ENCODE data around the gene FOSL1. TPM values are rescaled to one million over a fixed set of nuclear protein-coding genes. Genes with fewer than 3 reads are reported as not detected.

Gene FOSL1
- total RNA-seq, 6 donors from 2014 or later = 1.8 to 16.9 (median 8.2) TPM

DNA sequence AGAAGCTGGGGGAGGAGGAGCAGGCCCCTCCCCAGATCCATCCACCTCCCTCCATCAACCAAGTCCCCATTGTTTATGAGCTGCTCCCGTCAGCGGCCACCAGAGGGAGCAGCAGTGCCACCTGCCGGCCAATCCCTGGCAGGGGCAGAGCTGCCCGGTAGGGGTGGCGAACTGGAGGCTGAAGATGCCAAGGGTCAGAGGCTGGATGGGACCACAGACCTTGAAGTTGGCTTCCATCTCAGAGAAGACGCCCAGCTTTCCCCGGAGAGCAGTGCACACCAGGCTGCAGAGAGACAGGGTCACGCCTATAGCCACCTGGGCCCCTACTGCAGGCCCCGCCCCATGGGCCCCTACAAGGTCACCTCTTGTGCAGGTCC, 15.5 kb downstream of the FOSL1 start:
- Histone ChIP-seq H3K9me3 (no peaks in the 10 kb centered on the region), H3K27ac (peak overlapping the region in 2 of 4 donors; percentile 31 to 56), H3K27me3 (no peaks in the 10 kb centered on the region), H3K4me3 (no peak overlapping the region), H3K4me1 (peaks cover 20 to 35% (median 29%) of the 10 kb centered on the region in 4 donors), H3K36me3 (peaks cover 6 to 48% (median 30%) of the 10 kb centered on the region in 4 donors)
- DNase-seq (peak; percentile 81 to 91), ATAC-seq (ENCODE audit: low FRiP score in 2 of 2) (peak; percentile 57 to 73)
- WGBS, 2 donors = 0 to 5% methylated on average over 2 to 7 of the region's 9 CpGs
- TF ChIP-seq POLR2A (IDR thresholded peaks at IDR 0.05) (no peak), POLR2AphosphoS5 (IDR thresholded peaks at IDR 0.05) (peak in 1 of 2 donors; percentile 38), EP300 (IDR thresholded peaks at IDR 0.05) (no peak)
- TF ChIP-seq, protein P1, sequence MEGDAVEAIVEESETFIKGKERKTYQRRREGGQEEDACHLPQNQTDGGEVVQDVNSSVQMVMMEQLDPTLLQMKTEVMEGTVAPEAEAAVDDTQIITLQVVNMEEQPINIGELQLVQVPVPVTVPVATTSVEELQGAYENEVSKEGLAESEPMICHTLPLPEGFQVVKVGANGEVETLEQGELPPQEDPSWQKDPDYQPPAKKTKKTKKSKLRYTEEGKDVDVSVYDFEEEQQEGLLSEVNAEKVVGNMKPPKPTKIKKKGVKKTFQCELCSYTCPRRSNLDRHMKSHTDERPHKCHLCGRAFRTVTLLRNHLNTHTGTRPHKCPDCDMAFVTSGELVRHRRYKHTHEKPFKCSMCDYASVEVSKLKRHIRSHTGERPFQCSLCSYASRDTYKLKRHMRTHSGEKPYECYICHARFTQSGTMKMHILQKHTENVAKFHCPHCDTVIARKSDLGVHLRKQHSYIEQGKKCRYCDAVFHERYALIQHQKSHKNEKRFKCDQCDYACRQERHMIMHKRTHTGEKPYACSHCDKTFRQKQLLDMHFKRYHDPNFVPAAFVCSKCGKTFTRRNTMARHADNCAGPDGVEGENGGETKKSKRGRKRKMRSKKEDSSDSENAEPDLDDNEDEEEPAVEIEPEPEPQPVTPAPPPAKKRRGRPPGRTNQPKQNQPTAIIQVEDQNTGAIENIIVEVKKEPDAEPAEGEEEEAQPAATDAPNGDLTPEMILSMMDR (IDR thresholded peaks at IDR 0.05) = peak; percentile 96 to 99 (median 98)

- 86 to 87% methylated on average over 17 to 28 of the region's 28 CpGs for WGBS, 2 donors
- ATAC-seq (ENCODE audit: low FRiP score in 2 of 2) = no peak
- no peaks in the 10 kb centered on the region for H3K9me3 ChIP-seq
- peak in 1 of 2 donors; percentile 56 for DNase-seq
- H3K36me3 ChIP-seq = peaks cover 6 to 48% (median 30%) of the 10 kb centered on the region in 4 donors
- H3K4me3 ChIP-seq = no peak overlapping the region
- no peaks in the 10 kb centered on the region for H3K27me3 ChIP-seq
- H3K27ac ChIP-seq = peak overlapping the region in 1 of 4 donors; percentile 56
- TF ChIP-seq POLR2A (IDR thresholded peaks at IDR 0.05) = no peak
- TF ChIP-seq, protein P1 (IDR thresholded peaks at IDR 0.05) = no peak
- no peak for TF ChIP-seq EP300 (IDR thresholded peaks at IDR 0.05)
- no peak for TF ChIP-seq POLR2AphosphoS5 (IDR thresholded peaks at IDR 0.05)
- peaks cover 13 to 28% (median 23%) of the 10 kb centered on the region in 4 donors for H3K4me1 ChIP-seq
Measured at GRCh38 chr11:65883786-65884715, 16.1 kb downstream of the FOSL1 start.

DNA sequence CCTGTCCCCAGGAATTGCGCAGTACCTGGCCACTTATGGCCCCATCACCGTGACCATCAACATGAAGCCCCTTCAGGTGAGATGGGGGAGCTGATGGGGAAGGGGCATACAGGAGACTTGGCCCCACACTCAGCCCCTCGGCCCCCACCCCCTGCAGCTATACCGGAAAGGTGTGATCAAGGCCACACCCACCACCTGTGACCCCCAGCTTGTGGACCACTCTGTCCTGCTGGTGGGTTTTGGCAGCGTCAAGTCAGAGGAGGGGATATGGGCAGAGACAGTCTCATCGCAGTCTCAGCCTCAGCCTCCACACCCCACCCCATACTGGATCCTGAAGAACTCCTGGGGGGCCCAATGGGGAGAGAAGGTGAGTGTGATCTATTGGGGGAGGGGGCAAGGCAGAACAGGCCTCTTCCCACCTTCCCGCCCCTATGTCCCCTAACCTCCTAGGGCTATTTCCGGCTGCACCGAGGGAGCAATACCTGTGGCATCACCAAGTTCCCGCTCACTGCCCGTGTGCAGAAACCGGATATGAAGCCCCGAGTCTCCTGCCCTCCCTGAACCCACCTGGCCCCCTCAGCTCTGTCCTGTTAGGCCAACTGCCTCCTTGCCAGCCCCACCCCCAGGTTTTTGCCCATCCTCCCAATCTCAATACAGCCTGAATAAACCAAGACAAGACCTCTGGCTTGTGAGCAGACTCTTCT, 17.0 kb downstream of the FOSL1 start:
- peaks cover 6 to 48% (median 30%) of the 10 kb centered on the region in 4 donors for H3K36me3 ChIP-seq
- H3K9me3 ChIP-seq = no peaks in the 10 kb centered on the region
- H3K4me1 ChIP-seq = peaks cover 8 to 24% (median 18%) of the 10 kb centered on the region in 4 donors
- H3K27me3 ChIP-seq = no peaks in the 10 kb centered on the region
- H3K4me3 ChIP-seq = no peak overlapping the region
- no peak for TF ChIP-seq EP300 (IDR thresholded peaks at IDR 0.05)
- TF ChIP-seq POLR2AphosphoS5 (IDR thresholded peaks at IDR 0.05) = no peak
- TF ChIP-seq, protein P1 (IDR thresholded peaks at IDR 0.05) = no peak
- no peak for TF ChIP-seq POLR2A (IDR thresholded peaks at IDR 0.05)
- DNase-seq (no peak), ATAC-seq (ENCODE audit: low FRiP score in 2 of 2) (no peak)
- H3K27ac ChIP-seq = no peak overlapping the region
- 86 to 92% methylated on average over 11 to 13 of the region's 13 CpGs for WGBS, 2 donors

DNA sequence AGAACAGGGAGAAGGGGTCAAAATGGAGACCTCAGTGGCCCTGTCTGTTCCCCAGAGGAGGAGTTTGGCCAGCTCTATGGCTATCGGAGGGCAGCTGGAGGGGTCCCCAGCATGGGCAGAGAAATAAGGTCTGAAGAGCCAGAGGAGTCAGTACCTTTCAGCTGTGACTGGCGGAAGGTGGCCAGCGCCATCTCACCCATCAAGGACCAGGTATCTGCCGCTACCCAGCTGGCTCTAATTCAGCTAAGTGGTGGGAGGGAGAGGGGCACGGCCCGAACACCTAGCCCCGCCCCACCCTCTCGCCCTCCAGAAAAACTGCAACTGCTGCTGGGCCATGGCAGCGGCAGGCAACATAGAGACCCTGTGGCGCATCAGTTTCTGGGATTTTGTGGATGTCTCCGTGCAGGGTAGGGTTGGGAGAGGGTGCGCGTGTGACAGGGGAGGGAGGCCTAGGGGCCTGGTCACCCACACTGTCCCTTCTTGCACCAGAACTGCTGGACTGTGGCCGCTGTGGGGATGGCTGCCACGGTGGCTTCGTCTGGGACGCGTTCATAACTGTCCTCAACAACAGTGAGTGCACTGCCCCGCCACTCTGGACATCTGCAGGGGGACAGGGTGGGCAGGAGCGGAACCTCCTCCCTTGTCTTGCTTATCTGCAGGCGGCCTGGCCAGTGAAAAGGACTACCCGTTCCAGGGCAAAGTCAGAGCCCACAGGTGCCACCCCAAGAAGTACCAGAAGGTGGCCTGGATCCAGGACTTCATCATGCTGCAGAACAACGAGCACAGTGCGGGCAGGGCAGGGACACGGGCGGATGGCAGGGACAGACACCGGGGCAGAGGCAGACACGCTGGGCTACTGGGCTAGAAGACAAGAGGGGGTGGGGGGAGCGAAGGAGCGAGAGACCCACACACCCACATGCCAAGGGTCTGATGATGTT, 17.8 kb downstream of the FOSL1 start:
- peaks cover 2 to 16% (median 12%) of the 10 kb centered on the region in 4 donors for H3K4me1 ChIP-seq
- peaks cover 6 to 48% (median 30%) of the 10 kb centered on the region in 4 donors for H3K36me3 ChIP-seq
- H3K27ac ChIP-seq = no peak overlapping the region
- no peaks in the 10 kb centered on the region for H3K27me3 ChIP-seq
- DNase-seq (peak in 1 of 2 donors; percentile 63), ATAC-seq (ENCODE audit: low FRiP score in 2 of 2) (no peak)
- WGBS, 2 donors = 89 to 91% methylated on average over 23 to 30 of the region's 30 CpGs
- no peak for TF ChIP-seq POLR2AphosphoS5 (IDR thresholded peaks at IDR 0.05)
- no peak for TF ChIP-seq EP300 (IDR thresholded peaks at IDR 0.05)
- TF ChIP-seq, protein P1 (IDR thresholded peaks at IDR 0.05) = no peak
- no peak for TF ChIP-seq POLR2A (IDR thresholded peaks at IDR 0.05)
- H3K4me3 ChIP-seq = no peak overlapping the region
- no peaks in the 10 kb centered on the region for H3K9me3 ChIP-seq

Data from upper lobe of left lung (tissue), 6 donors.